ENCODE data around the gene EPN2. TPM values are rescaled to one million over a fixed set of nuclear protein-coding genes. Genes with fewer than 3 reads are reported as not detected.

Gene EPN2
- total and polyA plus RNA-seq, 4 donors: 46.6 to 114 (median 84.0) TPM

- no peaks in the 10 kb centered on the region for H3K27me3 ChIP-seq (ENCODE audit: control insufficient read depth, insufficient read depth, low read length)
- no peak overlapping the region for H3K27ac ChIP-seq (ENCODE audit: low read depth, low read length)
- 78% methylated on average over 4 of the region's 8 CpGs for WGBS (ENCODE audit: insufficient coverage)
- no peak overlapping the region for H3K4me3 ChIP-seq (ENCODE audit: low read depth, low read length)
- peaks cover 16% of the 10 kb centered on the region for H3K36me3 ChIP-seq (ENCODE audit: control insufficient read depth, insufficient read depth, low read length)
- DNase-seq (ENCODE audit: low read depth in 4 of 6, low spot score in 6 of 6): no peak
- no peaks in the 10 kb centered on the region for H3K9me3 ChIP-seq (ENCODE audit: control insufficient read depth, insufficient read depth, low read length)
- peaks cover 10% of the 10 kb centered on the region for H3K4me1 ChIP-seq (ENCODE audit: control insufficient read depth, insufficient read depth, low read length)
Observed at GRCh38 chr17:19372866-19373504, 135.8 kb downstream of the EPN2 start.

GRCh38 chr17:19374136-19374535, 137.0 kb downstream of the EPN2 start:
- Histone ChIP-seq H3K9me3 (ENCODE audit: control insufficient read depth, insufficient read depth, low read length) (no peaks in the 10 kb centered on the region), H3K27me3 (ENCODE audit: control insufficient read depth, insufficient read depth, low read length) (no peaks in the 10 kb centered on the region), H3K36me3 (ENCODE audit: control insufficient read depth, insufficient read depth, low read length) (peaks cover 19% of the 10 kb centered on the region), H3K4me3 (ENCODE audit: low read depth, low read length) (no peak overlapping the region), H3K27ac (ENCODE audit: low read depth, low read length) (no peak overlapping the region), H3K4me1 (ENCODE audit: control insufficient read depth, insufficient read depth, low read length) (peaks cover 16% of the 10 kb centered on the region)
- no peak for DNase-seq (ENCODE audit: low read depth in 4 of 6, low spot score in 6 of 6)
- 75% methylated on average over 2 of the region's 5 CpGs for WGBS (ENCODE audit: insufficient coverage)

GRCh38 chr17:19375732-19376131, 138.6 kb downstream of the EPN2 start:
- Histone ChIP-seq H3K36me3 (ENCODE audit: control insufficient read depth, insufficient read depth, low read length) (peaks cover 26% of the 10 kb centered on the region), H3K4me1 (ENCODE audit: control insufficient read depth, insufficient read depth, low read length) (peaks cover 21% of the 10 kb centered on the region), H3K27me3 (ENCODE audit: control insufficient read depth, insufficient read depth, low read length) (no peaks in the 10 kb centered on the region), H3K4me3 (ENCODE audit: low read depth, low read length) (no peak overlapping the region), H3K9me3 (ENCODE audit: control insufficient read depth, insufficient read depth, low read length) (no peaks in the 10 kb centered on the region), H3K27ac (ENCODE audit: low read depth, low read length) (no peak overlapping the region)
- WGBS (ENCODE audit: insufficient coverage): no CpG with 5 or more reads among the region's 1 CpG
- no peak for DNase-seq (ENCODE audit: low read depth in 4 of 6, low spot score in 6 of 6)

GRCh38 chr17:19376811-19377210, 139.6 kb downstream of the EPN2 start:
- Histone ChIP-seq H3K9me3 (ENCODE audit: control insufficient read depth, insufficient read depth, low read length) (no peaks in the 10 kb centered on the region), H3K4me1 (ENCODE audit: control insufficient read depth, insufficient read depth, low read length) (peaks cover 24% of the 10 kb centered on the region), H3K27ac (ENCODE audit: low read depth, low read length) (peak overlapping the region; percentile 100), H3K4me3 (ENCODE audit: low read depth, low read length) (peak overlapping the region; percentile 99), H3K36me3 (ENCODE audit: control insufficient read depth, insufficient read depth, low read length) (peaks cover 31% of the 10 kb centered on the region), H3K27me3 (ENCODE audit: control insufficient read depth, insufficient read depth, low read length) (no peaks in the 10 kb centered on the region)
- no CpG with 5 or more reads among the region's 2 CpGs for WGBS (ENCODE audit: insufficient coverage)
- DNase-seq (ENCODE audit: low read depth in 4 of 6, low spot score in 6 of 6): peak in 1 of 6 donors; percentile 47

GRCh38 chr17:19377602-19378415, 140.6 kb downstream of the EPN2 start:
- Histone ChIP-seq H3K4me3 (ENCODE audit: low read depth, low read length) (peak overlapping the region; percentile 99), H3K9me3 (ENCODE audit: control insufficient read depth, insufficient read depth, low read length) (no peaks in the 10 kb centered on the region), H3K36me3 (ENCODE audit: control insufficient read depth, insufficient read depth, low read length) (peaks cover 38% of the 10 kb centered on the region), H3K27ac (ENCODE audit: low read depth, low read length) (peak overlapping the region; percentile 100), H3K27me3 (ENCODE audit: control insufficient read depth, insufficient read depth, low read length) (no peaks in the 10 kb centered on the region), H3K4me1 (ENCODE audit: control insufficient read depth, insufficient read depth, low read length) (peaks cover 30% of the 10 kb centered on the region)
- DNase-seq (ENCODE audit: low read depth in 4 of 6, low spot score in 6 of 6): peak; percentile 93 to 99 (median 96)
- 0% methylated on average over 66 of the region's 67 CpGs for WGBS (ENCODE audit: insufficient coverage)

- H3K36me3 ChIP-seq (ENCODE audit: control insufficient read depth, insufficient read depth, low read length): peaks cover 46% of the 10 kb centered on the region
- DNase-seq (ENCODE audit: low read depth in 4 of 6, low spot score in 6 of 6): no peak
- H3K4me3 ChIP-seq (ENCODE audit: low read depth, low read length): peak within 1 kb of the TSS; percentile 99
- no peaks in the 10 kb centered on the region for H3K9me3 ChIP-seq (ENCODE audit: control insufficient read depth, insufficient read depth, low read length)
- peak within 1 kb of the TSS; percentile 100 for H3K27ac ChIP-seq (ENCODE audit: low read depth, low read length)
- no peaks in the 10 kb centered on the region for H3K27me3 ChIP-seq (ENCODE audit: control insufficient read depth, insufficient read depth, low read length)
- H3K4me1 ChIP-seq (ENCODE audit: control insufficient read depth, insufficient read depth, low read length): peaks cover 31% of the 10 kb centered on the region
- 1% methylated on average over 62 of the region's 69 CpGs for WGBS (ENCODE audit: insufficient coverage)
Observed at GRCh38 chr17:19378416-19379360, 141.5 kb downstream of the EPN2 start, which contains the start of gene MAPK7. MAPK7 (plus strand) TSS chr17:19378498; CDS start chr17:19378901, 403 bp downstream.

GRCh38 chr17:19379361-19380065, 142.3 kb downstream of the EPN2 start:
- Histone ChIP-seq H3K27me3 (ENCODE audit: control insufficient read depth, insufficient read depth, low read length) (no peaks in the 10 kb centered on the region), H3K27ac (ENCODE audit: low read depth, low read length) (no peak overlapping the region), H3K9me3 (ENCODE audit: control insufficient read depth, insufficient read depth, low read length) (no peaks in the 10 kb centered on the region), H3K4me3 (ENCODE audit: low read depth, low read length) (peak overlapping the region; percentile 99), H3K36me3 (ENCODE audit: control insufficient read depth, insufficient read depth, low read length) (peaks cover 55% of the 10 kb centered on the region), H3K4me1 (ENCODE audit: control insufficient read depth, insufficient read depth, low read length) (peaks cover 39% of the 10 kb centered on the region)
- WGBS (ENCODE audit: insufficient coverage): 94% methylated on average over 10 of the region's 13 CpGs
- DNase-seq (ENCODE audit: low read depth in 4 of 6, low spot score in 6 of 6): no peak

- peaks cover 66% of the 10 kb centered on the region for H3K36me3 ChIP-seq (ENCODE audit: control insufficient read depth, insufficient read depth, low read length)
- no peak for DNase-seq (ENCODE audit: low read depth in 4 of 6, low spot score in 6 of 6)
- 96% methylated on average over 26 of the region's 29 CpGs for WGBS (ENCODE audit: insufficient coverage)
- H3K27me3 ChIP-seq (ENCODE audit: control insufficient read depth, insufficient read depth, low read length): no peaks in the 10 kb centered on the region
- H3K9me3 ChIP-seq (ENCODE audit: control insufficient read depth, insufficient read depth, low read length): no peaks in the 10 kb centered on the region
- no peak overlapping the region for H3K27ac ChIP-seq (ENCODE audit: low read depth, low read length)
- no peak overlapping the region for H3K4me3 ChIP-seq (ENCODE audit: low read depth, low read length)
- H3K4me1 ChIP-seq (ENCODE audit: control insufficient read depth, insufficient read depth, low read length): peaks cover 50% of the 10 kb centered on the region
Observed at GRCh38 chr17:19380481-19381301, 143.5 kb downstream of the EPN2 start.

Data from spinal cord (tissue), 10 donors.